GM12878 (cell line): ENCODE results near the gene PDE1C. TPM values are rescaled to one million over a fixed set of nuclear protein-coding genes. Genes with fewer than 3 reads are reported as not detected.

ENCODE experiments used
- ATAC-seq: fragments of 200-7000 bp; cut with Tn5 transposase; 3 replicates; pipeline ENCODE4 v1.9.1; 2020; ENCODE audit warnings: mild to moderate bottlenecking, moderate library complexity
- BruUV-seq: library from RNA; stranded (reverse); fragments of 400-500 nt; replicated peaks from 2 replicates; lab custom pipeline; 2021; lab: Mats Ljungman, UMichigan
- CTCF ChIA-PET: fragments of 300-600 bp; sonication (Branson Sonifier 250); formaldehyde crosslinking; extraction: SDS; loops from one replicate; lab custom pipeline; 2021; ENCODE audit warnings: inconsistent platforms; lab: Yijun Ruan, JAX
- POLR2A ChIA-PET: fragments of 350-600 bp; formaldehyde crosslinking; extraction: SDS; loops from one replicate; lab custom pipeline; 2021; ENCODE audit warnings: inconsistent platforms; lab: Charles Lee
- RAD21 ChIA-PET: fragments of 300-600 bp; sonication (Branson Sonifier 250); formaldehyde crosslinking; loops from one replicate; lab custom pipeline; 2023; ENCODE audit warnings: antibody characterized with exemption; ENCODE audit not compliant: unreplicated experiment; lab: Charles Lee
- SMC1A ChIA-PET: fragments of 300-600 bp; sonication (Branson Sonifier 250); formaldehyde crosslinking; loops from one replicate; lab custom pipeline; 2023; ENCODE audit not compliant: unreplicated experiment, uncharacterized antibody; lab: Charles Lee
- DNase-seq: peaks from one replicate; pipeline ENCODE4 v3.0.0-alpha.2; 2011; ENCODE audit warnings: low read depth, low spot score
- FAIRE-seq: peaks from 3 replicates; lab custom pipeline; 2011; peaks lifted over from hg19 to GRCh38; lab: Jason Lieb, UNC
- H2AFZ ChIP-seq: 2 replicates; pipeline ENCODE4 v1.6.0; 2011; ENCODE audit warnings: low read depth, low read length, control low read depth; ENCODE audit not compliant: control insufficient read depth
- H3K27ac ChIP-seq: 2 replicates; pipeline ENCODE4 v1.5.1; 2011; ENCODE audit warnings: control low read depth; ENCODE audit not compliant: control insufficient read depth, insufficient read depth
- H3K27me3 ChIP-seq, 2 experiments: replicated peaks in 1 of 2; 2 replicates each; pipeline versions ENCODE4 v1.6.0 to v1.6.1; 2011; ENCODE audit warnings: low read length in 1 of 2; ENCODE audit not compliant: control insufficient read depth in 2 of 2, insufficient read depth in 2 of 2
- H3K36me3 ChIP-seq, 2 experiments: 2 replicates each; pipeline ENCODE4 v1.5.1; 2011; ENCODE audit warnings: low read length in 1 of 2; ENCODE audit not compliant: control insufficient read depth in 2 of 2, insufficient read depth in 2 of 2
- H3K4me1 ChIP-seq: 2 replicates; pipeline ENCODE4 v1.6.1; 2011; ENCODE audit warnings: mild to moderate bottlenecking, low read length, moderate library complexity, mixed read lengths; ENCODE audit not compliant: control insufficient read depth, insufficient read depth
- H3K4me2 ChIP-seq: 2 replicates; pipeline ENCODE4 v1.6.0; 2011; ENCODE audit warnings: control low read depth; ENCODE audit not compliant: control insufficient read depth, insufficient read depth
- H3K4me3 ChIP-seq: fragments of 200-600 bp; sonication (generic); 2 replicates; pipeline ENCODE4 v1.5.1; 2016
- H3K79me2 ChIP-seq: 2 replicates; pipeline ENCODE4 v1.6.0; 2011; ENCODE audit warnings: low read length; ENCODE audit not compliant: control insufficient read depth, insufficient read depth
- H3K9ac ChIP-seq: 2 replicates; pipeline ENCODE4 v1.8.0; 2011; ENCODE audit warnings: low read length, control low read depth, mixed read lengths; ENCODE audit not compliant: control insufficient read depth, insufficient read depth
- H3K9me3 ChIP-seq: replicated peaks from 3 replicates; pipeline ENCODE4 v1.5.1; 2011; ENCODE audit warnings: mild to moderate bottlenecking, low read length; ENCODE audit not compliant: control insufficient read depth, insufficient read depth
- H4K20me1 ChIP-seq: 2 replicates; pipeline ENCODE4 v1.6.0; 2011; ENCODE audit not compliant: control insufficient read depth, insufficient read depth
- ASH2L ChIP-seq: fragments of 300-600, 200-600 bp; sonication (generic); IDR thresholded peaks from 2 replicates; pipeline ENCODE4 v1.6.1; 2017; ENCODE audit warnings: low read depth, mild to moderate bottlenecking, borderline replicate concordance
- ATF2 ChIP-seq: IDR thresholded peaks from 2 replicates; pipeline ENCODE4 v1.6.1; 2012; ENCODE audit warnings: low read length, inconsistent platforms
- CHD4 ChIP-seq: fragments of 200-600 bp; sonication (generic); IDR thresholded peaks from 2 replicates; pipeline ENCODE4 v1.6.1; 2016; ENCODE audit warnings: mild to moderate bottlenecking
- ESRRA ChIP-seq: IDR thresholded peaks from 2 replicates; pipeline ENCODE4 v1.6.1; 2012; ENCODE audit warnings: mild to moderate bottlenecking, low read length, improper control_type of control experiment
- MTA2 ChIP-seq: fragments of 450-650 bp; IDR thresholded peaks from 2 replicates; pipeline ENCODE4 v1.6.1; 2016; ENCODE audit warnings: low read depth, mild to moderate bottlenecking, moderate library complexity
- NBN ChIP-seq: fragments of 450-650 bp; IDR thresholded peaks from 2 replicates; pipeline ENCODE4 v1.6.1; 2016
- POU2F2 ChIP-seq: IDR thresholded peaks from 3 replicates; pipeline ENCODE4 v1.6.1; 2011; ENCODE audit warnings: low read depth, mild to moderate bottlenecking, low read length, borderline replicate concordance
- RAD21 ChIP-seq: IDR thresholded peaks from 2 replicates; pipeline ENCODE4 v1.6.1; 2011; ENCODE audit warnings: mild to moderate bottlenecking, low read depth, low read length, moderate library complexity; ENCODE audit not compliant: insufficient read depth
- RCOR1 ChIP-seq: conservative IDR thresholded peaks from 2 replicates; pipeline ENCODE4 v1.6.1; 2012; ENCODE audit warnings: low read depth, low read length, improper control_type of control experiment
- SMARCA5 ChIP-seq: fragments of 450-650 bp; IDR thresholded peaks from 2 replicates; pipeline ENCODE4 v1.6.1; 2017; ENCODE audit warnings: mild to moderate bottlenecking
- SREBF2 ChIP-seq: IDR thresholded peaks from 2 replicates; pipeline ENCODE4 v1.6.1; 2012; ENCODE audit warnings: mild to moderate bottlenecking, low read length
- TCF3 ChIP-seq: IDR thresholded peaks from 2 replicates; pipeline ENCODE4 v1.6.1; 2012; ENCODE audit warnings: low read depth, mild to moderate bottlenecking, low read length, borderline replicate concordance; ENCODE audit not compliant: insufficient read depth
- WGBS: methylation state at CpG from one replicate; pipeline ENCODE4 v1.1.6; 2016; ENCODE audit warnings: low lambda C conversion rate; ENCODE audit not compliant: insufficient replicate concordance, insufficient coverage; ENCODE audit errors: missing lambda C conversion rate; 5-methylcytosine and 5-hydroxymethylcytosine counted together
- in situ Hi-C: fragments of 300-500 bp; cut with MboI; formaldehyde crosslinking; loops from 9 replicates; pipeline ENCODE4 v1.14.3; 2018; ENCODE audit warnings: mixed read lengths
- intact Hi-C: fragments of 100-400 bp; cut with micrococcal nuclease; formaldehyde crosslinking; loops from one replicate; pipeline ENCODE4 v1.14.2; 2022; ENCODE audit not compliant: unreplicated experiment
- polyA plus RNA-seq, 11 experiments: library from polyadenylated mRNA; depleted of rRNA in 4 of 11; unstranded in 6 of 11; stranded (reverse) in 5 of 11; fragments of >200 nt; fragmentation: Nextera tagmentation in 4 of 11; fragmentation: Illumina TruSeq in 1 of 11; extraction: Ambion mirVana in 4 of 11; extraction: Trizol in 1 of 11; gene quantifications; 1 replicate in 1 of 11; 2 replicates in 10 of 11; pipeline versions ENCODE4 v1.2.1 to v1.2.3, GENCODE V29; 2011 to 2016; ENCODE audit warnings: inconsistent platforms in 2 of 11, missing spikeins in 2 of 11, low read depth in 1 of 11
- total RNA-seq, 4 experiments: library from RNA; depleted of rRNA in 3 of 4; stranded (reverse); fragments of >200 nt in 3 of 4; fragmentation: Illumina TruSeq in 1 of 4; extraction: Trizol in 1 of 4; gene quantifications; 2 replicates each; pipeline versions ENCODE4 v1.2.1 to v1.2.3, GENCODE V29; 2013 to 2021
- TF ChIP-seq, protein P1 (sequence below): fragments of 450-650 bp; IDR thresholded peaks from 2 replicates; pipeline ENCODE4 v1.6.1; 2017; ENCODE audit warnings: low read depth, mild to moderate bottlenecking, moderate library complexity
- TF ChIP-seq, protein P2 (sequence below): fragments of 450-650 bp; IDR thresholded peaks from 2 replicates; pipeline ENCODE4 v1.6.1; 2017; ENCODE audit warnings: mild to moderate bottlenecking, low read depth, inconsistent platforms; ENCODE audit not compliant: poor library complexity, severe bottlenecking
- TF ChIP-seq, protein P3 (sequence below): fragments of 450-650 bp; IDR thresholded peaks from 2 replicates; pipeline ENCODE4 v1.6.1; 2017; ENCODE audit warnings: borderline replicate concordance
- TF ChIP-seq, protein P4 (sequence below): IDR thresholded peaks from 2 replicates; pipeline ENCODE4 v1.6.1; 2011; ENCODE audit warnings: low read depth, mild to moderate bottlenecking, low read length, moderate library complexity, borderline replicate concordance; ENCODE audit errors: extremely low read depth

PDE1C gene
- total and polyA plus RNA-seq, 10 of the 15 experiments (the other 5 are each of a cell fraction or from before 2014, with no cell fraction given), result 0.29 to 2.3 (median 0.70) TPM

GRCh38 chr7:31890766-31891165 lies 179.4 kb downstream of the PDE1C start:
- H4K20me1 ChIP-seq, result no peaks in the 10 kb centered on the region
- no peak for TF ChIP-seq SREBF2
- TF ChIP-seq NBN, result no peak
- no peak for TF ChIP-seq MTA2
- no peak for TF ChIP-seq SMARCA5
- no peak for TF ChIP-seq RCOR1
- TF ChIP-seq, protein P1, sequence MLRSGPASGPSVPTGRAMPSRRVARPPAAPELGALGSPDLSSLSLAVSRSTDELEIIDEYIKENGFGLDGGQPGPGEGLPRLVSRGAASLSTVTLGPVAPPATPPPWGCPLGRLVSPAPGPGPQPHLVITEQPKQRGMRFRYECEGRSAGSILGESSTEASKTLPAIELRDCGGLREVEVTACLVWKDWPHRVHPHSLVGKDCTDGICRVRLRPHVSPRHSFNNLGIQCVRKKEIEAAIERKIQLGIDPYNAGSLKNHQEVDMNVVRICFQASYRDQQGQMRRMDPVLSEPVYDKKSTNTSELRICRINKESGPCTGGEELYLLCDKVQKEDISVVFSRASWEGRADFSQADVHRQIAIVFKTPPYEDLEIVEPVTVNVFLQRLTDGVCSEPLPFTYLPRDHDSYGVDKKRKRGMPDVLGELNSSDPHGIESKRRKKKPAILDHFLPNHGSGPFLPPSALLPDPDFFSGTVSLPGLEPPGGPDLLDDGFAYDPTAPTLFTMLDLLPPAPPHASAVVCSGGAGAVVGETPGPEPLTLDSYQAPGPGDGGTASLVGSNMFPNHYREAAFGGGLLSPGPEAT, result no peak
- TF ChIP-seq, protein P2, sequence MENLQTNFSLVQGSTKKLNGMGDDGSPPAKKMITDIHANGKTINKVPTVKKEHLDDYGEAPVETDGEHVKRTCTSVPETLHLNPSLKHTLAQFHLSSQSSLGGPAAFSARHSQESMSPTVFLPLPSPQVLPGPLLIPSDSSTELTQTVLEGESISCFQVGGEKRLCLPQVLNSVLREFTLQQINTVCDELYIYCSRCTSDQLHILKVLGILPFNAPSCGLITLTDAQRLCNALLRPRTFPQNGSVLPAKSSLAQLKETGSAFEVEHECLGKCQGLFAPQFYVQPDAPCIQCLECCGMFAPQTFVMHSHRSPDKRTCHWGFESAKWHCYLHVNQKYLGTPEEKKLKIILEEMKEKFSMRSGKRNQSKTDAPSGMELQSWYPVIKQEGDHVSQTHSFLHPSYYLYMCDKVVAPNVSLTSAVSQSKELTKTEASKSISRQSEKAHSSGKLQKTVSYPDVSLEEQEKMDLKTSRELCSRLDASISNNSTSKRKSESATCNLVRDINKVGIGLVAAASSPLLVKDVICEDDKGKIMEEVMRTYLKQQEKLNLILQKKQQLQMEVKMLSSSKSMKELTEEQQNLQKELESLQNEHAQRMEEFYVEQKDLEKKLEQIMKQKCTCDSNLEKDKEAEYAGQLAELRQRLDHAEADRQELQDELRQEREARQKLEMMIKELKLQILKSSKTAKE, result no peak
- TF ChIP-seq, protein P3, sequence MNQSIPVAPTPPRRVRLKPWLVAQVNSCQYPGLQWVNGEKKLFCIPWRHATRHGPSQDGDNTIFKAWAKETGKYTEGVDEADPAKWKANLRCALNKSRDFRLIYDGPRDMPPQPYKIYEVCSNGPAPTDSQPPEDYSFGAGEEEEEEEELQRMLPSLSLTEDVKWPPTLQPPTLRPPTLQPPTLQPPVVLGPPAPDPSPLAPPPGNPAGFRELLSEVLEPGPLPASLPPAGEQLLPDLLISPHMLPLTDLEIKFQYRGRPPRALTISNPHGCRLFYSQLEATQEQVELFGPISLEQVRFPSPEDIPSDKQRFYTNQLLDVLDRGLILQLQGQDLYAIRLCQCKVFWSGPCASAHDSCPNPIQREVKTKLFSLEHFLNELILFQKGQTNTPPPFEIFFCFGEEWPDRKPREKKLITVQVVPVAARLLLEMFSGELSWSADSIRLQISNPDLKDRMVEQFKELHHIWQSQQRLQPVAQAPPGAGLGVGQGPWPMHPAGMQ, result no peak
- no peak for TF ChIP-seq ATF2
- no peak for TF ChIP-seq CHD4
- TF ChIP-seq POU2F2, result no peak
- no peak for TF ChIP-seq ASH2L
- TF ChIP-seq, protein P4, sequence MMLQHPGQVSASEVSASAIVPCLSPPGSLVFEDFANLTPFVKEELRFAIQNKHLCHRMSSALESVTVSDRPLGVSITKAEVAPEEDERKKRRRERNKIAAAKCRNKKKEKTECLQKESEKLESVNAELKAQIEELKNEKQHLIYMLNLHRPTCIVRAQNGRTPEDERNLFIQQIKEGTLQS, result no peak
- TF ChIP-seq ESRRA, result no peak
- no peak for TF ChIP-seq TCF3
- no peak for TF ChIP-seq RAD21
- TF ChIP-seq, all 136 proteins: peak for 0
- SMC1A ChIA-PET, result interaction anchor here (0.6 to 6.4 kb wide), 4 partner anchors 14 to 275 kb away, joined by 3 to 66 read pairs (median 6); no protein-coding TSS in a partner anchor
- no peak for FAIRE-seq
- Histone ChIP-seq H3K27ac (no peak overlapping the region), H2AFZ (no peak overlapping the region), H3K4me2 (no peak overlapping the region), H3K9me3 (peaks cover 8% of the 10 kb centered on the region; the same call in 2 of the 3 replicates), H3K4me3 (no peak overlapping the region), H3K36me3 (no peaks in the 10 kb centered on the region), H3K4me1 (peaks cover 25% of the 10 kb centered on the region), H3K9ac (no peak overlapping the region), H3K79me2 (no peaks in the 10 kb centered on the region), H3K27me3 (no peaks in the 10 kb centered on the region)
- in situ Hi-C loops (no loop called here), intact Hi-C loops (loop anchor here (5.0 kb wide), 1 partner anchor 63 kb away; no protein-coding TSS in a partner anchor)
- no peak for DNase-seq
- POLR2A ChIA-PET, result no interaction called here
- 65% methylated on average over 3 of the region's 3 CpGs for WGBS
- RAD21 ChIA-PET, result interaction anchor here (1.1 kb wide), 1 partner anchor 17 kb away, joined by 3 read pairs; no protein-coding TSS in a partner anchor
- no TSS peak for BruUV-seq
- no peak for ATAC-seq
- CTCF ChIA-PET, result interaction anchor here (1.3 kb wide), 1 partner anchor 159 kb away, joined by 3 read pairs; no protein-coding TSS in a partner anchor
